GM19035 (cell line): ENCODE data around the gene CTNNA3.
A peak's percentile ranks its signal among the peaks of the same experiment; 100 is the strongest.

ENCODE experiments used
- ATAC-seq: cut with Tn5 transposase; IDR thresholded peaks from one replicate; pipeline ENCODE4 v1.9.1; 2021; ENCODE audit not compliant: unreplicated experiment

The CTNNA3 gene

DNA sequence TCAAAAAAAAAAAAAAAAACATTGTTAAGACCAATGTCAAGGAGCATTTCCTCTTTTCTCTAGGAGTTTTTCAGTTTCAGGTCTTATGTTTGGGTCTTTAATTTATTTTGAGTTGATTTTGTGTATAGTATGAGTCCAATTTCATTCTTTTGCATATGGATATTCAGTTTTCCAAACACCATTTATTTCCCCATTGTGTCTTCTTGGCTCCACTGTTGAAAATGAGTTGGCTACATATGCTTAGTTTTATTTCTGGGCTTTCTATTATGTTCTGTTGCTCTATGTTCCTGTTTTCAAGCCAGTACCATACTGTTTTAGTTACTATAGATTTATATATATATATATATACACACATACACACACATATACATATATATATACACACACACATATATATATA lies 1506.7 kb downstream of the CTNNA3 start:
- no peak for ATAC-seq

DNA sequence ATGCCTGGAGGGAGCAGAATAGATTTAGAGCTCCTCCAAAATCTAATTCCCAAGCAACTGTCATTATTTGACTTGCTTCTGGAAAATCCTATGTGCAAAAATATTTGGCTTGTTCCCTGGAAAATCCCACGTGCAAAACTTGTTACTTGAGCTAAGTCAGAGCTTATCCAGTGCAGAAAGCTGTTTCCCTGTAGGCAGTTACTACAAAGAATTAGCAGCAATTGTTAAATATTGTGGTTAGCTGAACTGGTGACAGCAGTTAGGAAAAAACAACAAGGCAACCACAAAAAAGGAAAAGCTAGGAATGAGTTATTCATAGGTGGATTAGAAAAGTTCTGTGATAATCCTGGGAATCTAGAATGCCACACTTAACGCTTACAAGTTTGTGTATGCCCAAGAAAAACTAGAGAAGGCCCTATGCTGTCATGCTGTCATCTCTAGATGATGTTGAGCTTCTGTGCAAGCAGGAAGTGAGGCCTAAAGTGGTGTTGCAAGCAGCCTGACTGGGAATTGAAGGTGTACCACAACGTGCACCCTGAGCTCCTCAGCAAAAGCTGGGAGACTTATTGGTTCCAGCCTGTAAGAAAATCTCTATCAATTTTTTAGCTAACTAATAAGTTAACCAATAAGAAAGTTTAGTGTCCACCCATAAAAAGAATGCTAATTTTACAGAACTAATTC lies 1508.8 kb downstream of the CTNNA3 start:
- ATAC-seq = no peak

- no peak for ATAC-seq
Observed at GRCh38 chr10:66183028-66183427, 1513.0 kb downstream of the CTNNA3 start.

- ATAC-seq = peak; percentile 93
Observed at GRCh38 chr10:66180581-66181318, 1515.2 kb downstream of the CTNNA3 start.

- ATAC-seq = no peak
Observed at GRCh38 chr10:66180021-66180420, 1516.0 kb downstream of the CTNNA3 start.

DNA sequence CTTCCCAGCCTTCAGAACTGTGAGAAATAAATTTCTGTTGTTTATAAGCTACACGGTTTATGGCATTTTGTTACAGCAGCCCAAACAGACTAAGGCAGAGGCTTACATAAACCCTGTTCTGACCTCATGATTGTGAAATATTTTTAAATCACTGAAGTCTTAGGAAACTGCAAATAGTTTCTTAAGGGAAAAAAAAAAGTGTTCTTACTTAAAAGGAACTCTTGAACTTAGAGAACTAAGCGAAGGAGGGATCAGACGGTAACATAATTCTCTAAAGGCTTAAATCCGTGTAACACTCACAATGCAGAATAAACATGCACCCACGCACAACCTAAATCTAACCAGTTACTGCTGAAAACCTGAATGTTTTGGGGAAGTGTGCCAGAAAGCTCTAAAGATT lies 1519.2 kb downstream of the CTNNA3 start:
- no peak for ATAC-seq

DNA sequence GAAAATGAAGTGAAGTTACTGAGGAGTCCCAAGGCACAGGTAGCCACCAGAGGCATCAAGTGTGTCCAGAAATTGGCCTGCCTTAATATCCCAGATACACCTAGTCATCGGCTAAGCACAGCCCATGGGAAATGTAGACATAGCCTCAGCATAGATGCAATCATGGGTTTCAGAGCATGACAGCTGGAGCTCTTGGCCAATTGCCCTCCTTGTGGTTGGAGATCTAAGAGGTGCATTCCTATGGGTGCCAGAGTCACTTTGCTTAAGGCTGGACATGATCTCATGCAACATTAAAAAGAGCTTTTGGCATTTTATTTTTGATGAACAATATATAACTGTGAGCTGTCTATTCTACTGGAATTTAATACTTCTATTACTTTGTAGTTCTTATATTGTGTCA lies 1528.2 kb downstream of the CTNNA3 start:
- ATAC-seq = no peak

DNA sequence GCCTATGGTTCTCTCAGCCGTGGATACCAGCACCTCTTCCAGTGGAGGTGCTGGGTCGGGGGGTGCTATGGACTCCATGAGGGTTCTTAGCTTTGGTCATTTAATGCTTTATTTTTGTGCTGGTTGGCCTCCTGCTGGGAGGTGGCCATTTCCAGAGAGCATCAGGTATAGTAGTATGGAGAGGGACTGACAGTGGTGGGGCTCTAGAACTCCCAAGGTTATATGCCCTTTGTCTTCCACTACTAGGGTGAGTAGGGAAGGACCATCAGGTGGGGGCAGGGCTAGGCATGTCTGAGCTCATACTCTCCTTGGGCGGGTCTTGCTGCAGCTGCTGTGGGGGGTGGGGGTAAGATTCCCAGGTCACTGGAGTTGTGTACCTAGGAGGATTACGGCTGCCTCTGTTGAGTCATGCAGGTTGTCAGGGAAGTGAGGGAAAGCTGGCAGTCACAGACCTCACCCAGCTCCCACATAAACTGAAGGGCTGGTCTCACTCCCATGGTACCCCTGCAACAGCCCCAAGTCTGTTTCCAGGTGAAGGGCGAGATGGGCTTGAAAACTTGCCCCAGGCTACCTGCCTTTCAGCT lies 1533.3 kb downstream of the CTNNA3 start:
- no peak for ATAC-seq

DNA sequence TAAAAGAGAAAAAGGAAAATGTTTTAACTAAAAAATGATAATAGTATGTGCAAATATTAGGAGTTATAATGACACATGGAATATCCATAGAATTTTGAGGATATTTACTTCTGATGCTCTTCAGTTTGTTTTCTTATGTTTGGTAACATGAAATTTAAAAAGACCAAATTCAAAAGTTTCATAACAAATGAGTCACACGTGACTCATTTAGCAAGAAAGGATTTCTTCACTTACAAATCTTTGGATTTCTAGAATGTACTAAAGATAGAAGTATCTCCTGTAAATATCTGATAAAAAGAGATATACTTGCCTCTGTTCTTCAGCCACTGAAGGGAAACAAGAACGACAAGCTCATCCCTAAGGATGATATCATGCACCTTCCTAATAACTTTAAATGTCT lies 1544.6 kb downstream of the CTNNA3 start:
- ATAC-seq = no peak

GRCh38 chr10:66148312-66148711 lies 1547.7 kb downstream of the CTNNA3 start:
- no peak for ATAC-seq

GRCh38 chr10:66144016-66144415 lies 1552.0 kb downstream of the CTNNA3 start:
- ATAC-seq = no peak

GRCh38 chr10:66102756-66103155 lies 1593.2 kb downstream of the CTNNA3 start:
- ATAC-seq = no peak

GRCh38 chr10:66098595-66099480 lies 1597.2 kb downstream of the CTNNA3 start:
- ATAC-seq = no peak

GRCh38 chr10:66095610-66096009 lies 1600.4 kb downstream of the CTNNA3 start:
- ATAC-seq = no peak

DNA sequence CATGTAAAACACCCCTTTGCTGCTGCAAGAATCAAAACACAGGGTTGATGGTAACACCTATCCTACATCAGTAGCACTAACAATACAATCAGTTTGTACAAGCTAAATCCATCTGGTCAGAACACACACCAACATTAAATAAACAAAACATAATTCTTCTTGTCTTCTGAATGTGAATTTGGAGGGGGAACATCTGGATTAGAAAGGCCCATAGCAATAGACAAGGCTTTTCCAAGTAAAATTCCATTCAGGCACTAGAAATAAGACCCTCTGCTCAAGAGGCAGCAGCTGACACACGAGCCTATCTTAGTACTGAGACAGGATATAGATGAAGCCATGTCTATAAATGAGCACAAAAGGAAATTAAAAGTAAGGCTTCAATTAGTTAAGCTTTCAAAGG lies 1610.1 kb downstream of the CTNNA3 start:
- no peak for ATAC-seq

GRCh38 chr10:66071907-66072306 lies 1624.1 kb downstream of the CTNNA3 start:
- ATAC-seq = no peak

DNA sequence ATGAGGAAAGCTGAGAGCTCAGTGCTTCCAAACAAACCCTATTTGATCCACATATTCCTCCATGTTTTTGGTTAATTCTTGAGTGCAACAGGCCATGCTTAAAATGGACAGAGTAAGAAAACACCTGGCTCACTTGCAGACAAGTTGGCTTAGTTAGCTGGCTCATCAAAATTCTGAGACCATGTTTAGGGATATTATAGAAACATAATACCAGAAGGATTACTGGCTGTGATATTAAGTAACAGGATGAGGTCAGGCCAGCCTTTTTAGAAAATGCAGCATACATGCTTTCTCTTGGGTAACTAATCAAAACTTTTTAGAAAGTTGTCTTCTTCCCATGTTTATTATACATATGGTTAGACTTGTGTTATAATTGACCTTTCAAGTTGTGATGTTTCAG lies 1637.4 kb downstream of the CTNNA3 start:
- no peak for ATAC-seq

GRCh38 chr10:66049335-66049734 lies 1646.7 kb downstream of the CTNNA3 start:
- ATAC-seq = no peak

- ATAC-seq = no peak
Observed at GRCh38 chr10:66045859-66046258, 1650.1 kb downstream of the CTNNA3 start.

- no peak for ATAC-seq
Observed at GRCh38 chr10:66041771-66042170, 1654.2 kb downstream of the CTNNA3 start.

DNA sequence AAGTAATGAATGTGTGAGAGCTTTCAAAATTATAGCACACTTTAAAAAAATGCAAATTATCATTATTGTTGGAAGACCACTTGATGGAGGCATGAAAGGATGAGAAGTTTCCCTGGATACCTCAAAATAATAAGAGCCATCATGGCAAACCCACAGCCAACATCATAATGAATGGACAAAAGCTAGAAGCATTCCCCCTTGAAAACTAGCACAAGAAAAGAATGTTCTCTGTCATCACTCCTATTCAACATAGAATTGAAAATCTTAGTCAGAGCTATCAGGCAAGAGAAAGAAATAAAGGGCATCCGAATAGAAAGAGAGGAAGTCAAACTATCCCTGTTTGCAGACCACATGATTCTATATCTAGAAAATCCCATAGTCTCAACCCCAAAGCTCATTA lies 1657.4 kb downstream of the CTNNA3 start:
- ATAC-seq = no peak
